K562 (cell line): ENCODE data around the gene FUCA1. TPM values are rescaled to one million over a fixed set of nuclear protein-coding genes. Genes with fewer than 3 reads are reported as not detected.
A peak's percentile ranks its signal among the peaks of the same experiment; 100 is the strongest.

ENCODE experiments used
- ATAC-seq: fragments of 200-7000 bp; cut with Tn5 transposase; 3 replicates; pipeline ENCODE4 v1.9.1; 2020; ENCODE audit warnings: moderate library complexity
- BruUV-seq: library from RNA; stranded (reverse); fragments of 400-500 nt; replicated peaks from 2 replicates; lab custom pipeline; 2021; lab: Mats Ljungman, UMichigan
- CTCF ChIA-PET: fragments of 300-600 bp; formaldehyde crosslinking; extraction: SDS; loops from one replicate; lab custom pipeline; 2021; ENCODE audit warnings: low intra/inter-chr PET ratio; lab: Yijun Ruan, JAX
- POLR2A ChIA-PET: fragments of 300-600, 350-650 bp; sonication (Branson Sonifier 250); formaldehyde crosslinking; extraction: SDS; loops from one replicate; lab custom pipeline; 2021; ENCODE audit warnings: antibody characterized with exemption, inconsistent platforms; lab: Yijun Ruan, JAX
- DNase-seq, 4 experiments: peaks; one replicate each; pipeline versions ENCODE4 v3.0.0 to v3.0.0-alpha.2; 2011 to 2018; ENCODE audit warnings: low spot score in 3 of 4, mixed read lengths in 3 of 4; ENCODE audit errors: extremely low read depth in 1 of 4
- FAIRE-seq: peaks from 2 replicates; lab custom pipeline; 2011; peaks lifted over from hg19 to GRCh38; lab: Jason Lieb, UNC
- H2AFZ ChIP-seq: 2 replicates; pipeline ENCODE4 v1.6.0; 2011; ENCODE audit warnings: low read depth, low read length, control low read depth, inconsistent platforms
- H3K27ac ChIP-seq: fragments of 200-600 bp; 3 replicates; pipeline ENCODE4 v1.8.0; 2011; ENCODE audit warnings: low read depth, mild to moderate bottlenecking, control low read depth, inconsistent platforms, low read length, moderate library complexity, mixed read lengths; ENCODE audit errors: extremely low read depth
- H3K27me3 ChIP-seq, 2 experiments: fragments of 300-600 bp in 1 of 2; 2 replicates in 1 of 2; 3 replicates in 1 of 2; pipeline versions ENCODE4 v1.6.0 to v1.8.0; 2011; ENCODE audit warnings: inconsistent platforms in 2 of 2, low read length in 2 of 2, mild to moderate bottlenecking in 1 of 2, mixed read lengths in 1 of 2, moderate library complexity in 1 of 2; ENCODE audit not compliant: control insufficient read depth in 2 of 2, insufficient read depth in 2 of 2
- H3K36me3 ChIP-seq: fragments of 300-600 bp; 3 replicates; pipeline ENCODE4 v1.8.0; 2011; ENCODE audit warnings: mild to moderate bottlenecking, low read length, inconsistent platforms; ENCODE audit not compliant: control insufficient read depth, insufficient read depth
- H3K4me1 ChIP-seq, 2 experiments: fragments of 200-600 bp in 1 of 2; replicated peaks in 1 of 2; 2 replicates in 1 of 2; 3 replicates in 1 of 2; pipeline versions ENCODE4 v1.5.1 to v1.8.0; 2011; ENCODE audit warnings: inconsistent platforms in 2 of 2, low read length in 2 of 2, mild to moderate bottlenecking in 1 of 2, mixed read lengths in 1 of 2, moderate library complexity in 1 of 2; ENCODE audit not compliant: control insufficient read depth in 2 of 2, insufficient read depth in 2 of 2
- H3K4me2 ChIP-seq: 2 replicates; pipeline ENCODE4 v1.6.1; 2011; ENCODE audit warnings: low read length, control low read depth, inconsistent platforms, mixed read lengths; ENCODE audit not compliant: insufficient read depth
- H3K4me3 ChIP-seq: fragments of 200-600 bp; sonication (generic), shearing (Covaris generic); 2 replicates; pipeline ENCODE4 v1.5.1; 2016; ENCODE audit warnings: control low read depth, inconsistent platforms
- H3K79me2 ChIP-seq: fragments of 200-600 bp; 3 replicates; pipeline ENCODE4 v1.8.0; 2011; ENCODE audit warnings: low read length, inconsistent platforms; ENCODE audit not compliant: control insufficient read depth, insufficient read depth
- H3K9ac ChIP-seq, 2 experiments: 2 replicates each; pipeline versions ENCODE4 v1.6.0 to v1.6.1; 2011; ENCODE audit warnings: low read depth in 2 of 2, low read length in 2 of 2, control low read depth in 1 of 2, inconsistent platforms in 1 of 2, mild to moderate bottlenecking in 1 of 2, mixed read lengths in 1 of 2; ENCODE audit not compliant: insufficient read depth in 1 of 2
- H3K9me1 ChIP-seq: one replicate; pipeline ENCODE4 v1.6.0; 2011; ENCODE audit warnings: inconsistent platforms, mild to moderate bottlenecking, low read length, moderate library complexity; ENCODE audit not compliant: control insufficient read depth, insufficient read depth
- H3K9me3 ChIP-seq: replicated peaks from 2 replicates; pipeline ENCODE4 v1.5.1; 2011; ENCODE audit warnings: low read depth, low read length, inconsistent platforms; ENCODE audit not compliant: control insufficient read depth, insufficient read depth
- H4K20me1 ChIP-seq: replicated peaks from 2 replicates; pipeline ENCODE4 v1.6.1; 2011; ENCODE audit warnings: low read length, inconsistent platforms, mixed read lengths; ENCODE audit not compliant: control insufficient read depth, insufficient read depth
- MED1 ChIP-seq: sonication (generic); formaldehyde crosslinking; IDR thresholded peaks from 2 replicates; pipeline ENCODE4 v1.8.1; 2023; ENCODE audit warnings: missing genetic modification reagents, borderline replicate concordance
- NFIC ChIP-seq: fragments of 450-650 bp; IDR thresholded peaks from 2 replicates; pipeline ENCODE4 v1.6.1; 2017; ENCODE audit warnings: mild to moderate bottlenecking, inconsistent platforms
- WGBS: fragments of 100-300 bp; shearing (Covaris generic); methylation state at CpG from one replicate; pipeline ENCODE4 v1.1.6; 2016; ENCODE audit warnings: low coverage, mixed read lengths; ENCODE audit not compliant: insufficient coverage; ENCODE audit errors: missing lambda C conversion rate; 5-methylcytosine and 5-hydroxymethylcytosine counted together
- in situ Hi-C: fragments of 300-500 bp; cut with MboI; formaldehyde crosslinking; loops from 4 replicates; pipeline ENCODE4 v1.15.0; 2018; ENCODE audit warnings: inconsistent platforms, mixed read lengths
- intact Hi-C: fragments of 100-400 bp; cut with micrococcal nuclease; formaldehyde crosslinking; loops from 2 replicates; pipeline ENCODE4 v1.14.2; 2022
- polyA plus RNA-seq, 8 experiments: library from polyadenylated mRNA; depleted of rRNA in 4 of 8; stranded (reverse) in 5 of 8; unstranded in 3 of 8; fragments of >200 nt; fragmentation: Nextera tagmentation in 2 of 8; fragmentation: Illumina TruSeq in 1 of 8; extraction: Ambion mirVana in 2 of 8; extraction: Trizol in 1 of 8; gene quantifications; 2 replicates each; pipeline versions ENCODE4 v1.2.1 to v1.2.3, GENCODE V29; 2011 to 2014; ENCODE audit warnings: inconsistent platforms in 1 of 8, missing spikeins in 1 of 8
- total RNA-seq, 7 experiments: library from RNA; depleted of rRNA in 6 of 7; stranded (reverse); fragments of >200 nt in 6 of 7; fragmentation: Illumina TruSeq in 2 of 7; extraction: Trizol in 2 of 7; gene quantifications; 2 replicates each; pipeline versions ENCODE4 v1.2.1 to v1.2.3, GENCODE V29; 2011 to 2021; ENCODE audit warnings: low replicate concordance in 1 of 7
- TF ChIP-seq, protein P1 (sequence below): fragments of 250-450 bp; sonication (Bioruptor Pico); IDR thresholded peaks from 2 replicates; pipeline ENCODE4 v1.8.0; 2022; ENCODE audit warnings: inconsistent platforms, mild to moderate bottlenecking, moderate library complexity, borderline replicate concordance

FUCA1 gene
- total and polyA plus RNA-seq, 9 of the 15 experiments (the other 6 are each of a cell fraction or from before 2014, with no cell fraction given) = 7.0 to 20.5 (median 13.5) TPM

DNA sequence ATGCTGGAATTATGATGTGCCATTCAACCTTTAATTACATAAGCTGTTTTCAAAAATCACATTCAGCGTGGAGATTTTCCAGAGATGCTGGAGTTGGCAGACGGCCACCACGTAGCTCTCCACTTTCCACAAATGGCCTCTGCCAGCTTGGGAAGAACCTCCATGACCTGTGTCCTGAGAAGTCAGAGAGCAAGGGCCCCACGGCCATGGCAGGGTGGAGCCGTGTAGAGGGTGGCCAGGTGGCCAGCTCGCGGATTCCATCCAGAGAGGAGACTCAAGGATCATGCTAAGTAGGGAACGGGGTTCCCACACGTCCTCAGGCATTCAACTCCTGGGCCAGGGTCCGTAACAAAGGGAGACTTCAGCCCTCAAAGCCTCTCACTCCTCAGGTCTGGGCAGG, 66.2 kb downstream of the FUCA1 start:
- peaks cover 25% of the 10 kb centered on the region; the same call in 2 of the 3 replicates for H3K36me3 ChIP-seq
- WGBS = 57% methylated on average over 10 of the region's 10 CpGs
- FAIRE-seq (no peak), DNase-seq (no peak), ATAC-seq (no peak)
- H3K9ac ChIP-seq = peak overlapping the region in 1 of 2 experiments; percentile 28; a peak in 2 of 4 replicates
- H3K9me3 ChIP-seq = no peaks in the 10 kb centered on the region
- H4K20me1 ChIP-seq = no peaks in the 10 kb centered on the region
- no peak overlapping the region for H2AFZ ChIP-seq
- peaks cover 5% of the 10 kb centered on the region for H3K9me1 ChIP-seq
- ChIA-PET POLR2A (interaction anchor here (0.6 to 6.8 kb wide), 14 partner anchors 9 to 884 kb away, joined by 3 to 71 read pairs (median 3); partner anchors contain the start of genes LYPLA2, PITHD1 and PNRC2), CTCF (no interaction called here)
- no TSS peak for BruUV-seq
- peaks cover 21 to 35% of the 10 kb centered on the region in 2 experiments for H3K4me1 ChIP-seq
- TF ChIP-seq, protein P1, sequence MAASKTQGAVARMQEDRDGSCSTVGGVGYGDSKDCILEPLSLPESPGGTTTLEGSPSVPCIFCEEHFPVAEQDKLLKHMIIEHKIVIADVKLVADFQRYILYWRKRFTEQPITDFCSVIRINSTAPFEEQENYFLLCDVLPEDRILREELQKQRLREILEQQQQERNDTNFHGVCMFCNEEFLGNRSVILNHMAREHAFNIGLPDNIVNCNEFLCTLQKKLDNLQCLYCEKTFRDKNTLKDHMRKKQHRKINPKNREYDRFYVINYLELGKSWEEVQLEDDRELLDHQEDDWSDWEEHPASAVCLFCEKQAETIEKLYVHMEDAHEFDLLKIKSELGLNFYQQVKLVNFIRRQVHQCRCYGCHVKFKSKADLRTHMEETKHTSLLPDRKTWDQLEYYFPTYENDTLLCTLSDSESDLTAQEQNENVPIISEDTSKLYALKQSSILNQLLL = no peak
- TF ChIP-seq NFIC (peak; percentile 22; the same call in 1 of the 2 replicates), MED1 (CRISPR knock-in tag) (no peak)
- no peak overlapping the region for H3K4me3 ChIP-seq
- peak overlapping the region; percentile 96; the same call in 1 of the 2 replicates for H3K4me2 ChIP-seq
- peaks cover 24% of the 10 kb centered on the region for H3K79me2 ChIP-seq
- no peak overlapping the region for H3K27ac ChIP-seq
- in situ Hi-C loops (no loop called here), intact Hi-C loops (loop anchor here (2.0 kb wide), 1 partner anchor 29 kb away; no protein-coding TSS in a partner anchor)
- H3K27me3 ChIP-seq = no peaks in the 10 kb centered on the region
